RWPE2 (cell line): ENCODE results near the gene SULT2B1.
"Not testable (repeated sequence)": the region's sequence is repeated elsewhere in the genome, so short reads cannot be mapped to it uniquely, and the experiment has no call there.

Experiments used
- ATAC-seq: fragments of 200-7000 bp; cut with Tn5 transposase; 3 replicates; pipeline ENCODE4 v1.9.1; 2021; ENCODE audit warnings: low read depth
- DNase-seq: peaks from one replicate; pipeline ENCODE4 v3.0.0-alpha.2; 2020; ENCODE audit warnings: low spot score
- H3K27ac ChIP-seq: fragments of 450-650 bp; 2 replicates; pipeline ENCODE4 v1.5.1; 2017; ENCODE audit warnings: mild to moderate bottlenecking; ENCODE audit not compliant: poor library complexity, severe bottlenecking
- H3K27me3 ChIP-seq: fragments of 250-450 bp; sonication (Bioruptor Pico); 2 replicates; pipeline ENCODE4 v1.5.1; 2021; ENCODE audit warnings: mild to moderate bottlenecking, moderate library complexity; ENCODE audit not compliant: insufficient read depth, poor library complexity, severe bottlenecking
- H3K36me3 ChIP-seq: fragments of 250-450 bp; sonication (Bioruptor Pico); 2 replicates; pipeline ENCODE4 v1.5.1; 2020; ENCODE audit warnings: low read depth, mild to moderate bottlenecking, moderate library complexity
- H3K4me1 ChIP-seq: fragments of 250-450 bp; sonication (Bioruptor Pico); 2 replicates; pipeline ENCODE4 v1.5.1; 2021; ENCODE audit warnings: mild to moderate bottlenecking, moderate library complexity; ENCODE audit not compliant: insufficient read depth, poor library complexity, severe bottlenecking
- H3K4me3 ChIP-seq: fragments of 250-450 bp; sonication (Bioruptor Pico); 2 replicates; pipeline ENCODE4 v1.5.1; 2021; ENCODE audit warnings: mild to moderate bottlenecking, moderate library complexity; ENCODE audit not compliant: severe bottlenecking
- H3K9me3 ChIP-seq: fragments of 250-450 bp; sonication (Bioruptor Pico); 2 replicates; pipeline ENCODE4 v1.5.1; 2021; ENCODE audit warnings: mild to moderate bottlenecking, moderate library complexity; ENCODE audit not compliant: severe bottlenecking
- TF ChIP-seq, protein P1 (sequence below): fragments of 450-650 bp; IDR thresholded peaks from one replicate; pipeline ENCODE4 v1.5.1; 2017; ENCODE audit warnings: mild to moderate bottlenecking, moderate library complexity; ENCODE audit not compliant: poor library complexity, severe bottlenecking

Gene SULT2B1

DNA sequence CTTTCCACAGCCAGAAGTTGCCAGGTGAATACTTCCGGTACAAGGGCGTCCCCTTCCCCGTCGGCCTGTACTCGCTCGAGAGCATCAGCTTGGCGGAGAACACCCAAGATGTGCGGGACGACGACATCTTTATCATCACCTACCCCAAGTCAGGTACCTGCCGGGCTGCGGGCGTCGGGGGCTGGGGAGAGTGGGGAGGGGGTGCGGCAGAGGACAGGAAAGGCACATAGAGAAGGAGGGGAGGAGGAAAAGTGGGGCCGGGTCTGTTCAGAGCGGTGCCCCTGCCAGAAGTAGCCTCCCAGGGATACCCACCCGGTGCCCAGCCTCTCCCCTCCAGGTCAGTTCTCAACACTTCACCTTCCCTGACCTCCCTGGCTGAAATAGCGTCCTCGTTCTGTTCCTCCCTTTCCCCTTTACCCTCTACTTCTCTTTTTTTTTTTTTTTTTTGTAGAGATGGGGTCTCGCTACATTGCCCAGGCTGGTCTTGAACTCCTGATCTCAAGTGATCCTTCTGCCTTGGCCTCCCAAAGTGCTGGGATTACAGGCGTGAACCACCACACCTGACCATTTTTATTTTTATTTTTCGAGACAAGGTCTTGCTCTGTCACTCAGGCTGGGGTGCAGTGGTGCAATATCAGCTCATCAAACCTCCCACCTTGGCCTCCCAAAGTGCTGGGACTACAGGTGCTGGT lies 24.1 kb downstream of the SULT2B1 start:
- H3K36me3 ChIP-seq, result no peaks in the 10 kb centered on the region
- ATAC-seq, result no peak
- DNase-seq, result no peak
- no peaks in the 10 kb centered on the region for H3K9me3 ChIP-seq
- H3K4me3 ChIP-seq, result no peak overlapping the region
- TF ChIP-seq, protein P1, sequence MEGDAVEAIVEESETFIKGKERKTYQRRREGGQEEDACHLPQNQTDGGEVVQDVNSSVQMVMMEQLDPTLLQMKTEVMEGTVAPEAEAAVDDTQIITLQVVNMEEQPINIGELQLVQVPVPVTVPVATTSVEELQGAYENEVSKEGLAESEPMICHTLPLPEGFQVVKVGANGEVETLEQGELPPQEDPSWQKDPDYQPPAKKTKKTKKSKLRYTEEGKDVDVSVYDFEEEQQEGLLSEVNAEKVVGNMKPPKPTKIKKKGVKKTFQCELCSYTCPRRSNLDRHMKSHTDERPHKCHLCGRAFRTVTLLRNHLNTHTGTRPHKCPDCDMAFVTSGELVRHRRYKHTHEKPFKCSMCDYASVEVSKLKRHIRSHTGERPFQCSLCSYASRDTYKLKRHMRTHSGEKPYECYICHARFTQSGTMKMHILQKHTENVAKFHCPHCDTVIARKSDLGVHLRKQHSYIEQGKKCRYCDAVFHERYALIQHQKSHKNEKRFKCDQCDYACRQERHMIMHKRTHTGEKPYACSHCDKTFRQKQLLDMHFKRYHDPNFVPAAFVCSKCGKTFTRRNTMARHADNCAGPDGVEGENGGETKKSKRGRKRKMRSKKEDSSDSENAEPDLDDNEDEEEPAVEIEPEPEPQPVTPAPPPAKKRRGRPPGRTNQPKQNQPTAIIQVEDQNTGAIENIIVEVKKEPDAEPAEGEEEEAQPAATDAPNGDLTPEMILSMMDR, result no peak
- no peak overlapping the region for H3K27ac ChIP-seq
- no peaks in the 10 kb centered on the region for H3K27me3 ChIP-seq
- no peaks in the 10 kb centered on the region for H3K4me1 ChIP-seq

DNA sequence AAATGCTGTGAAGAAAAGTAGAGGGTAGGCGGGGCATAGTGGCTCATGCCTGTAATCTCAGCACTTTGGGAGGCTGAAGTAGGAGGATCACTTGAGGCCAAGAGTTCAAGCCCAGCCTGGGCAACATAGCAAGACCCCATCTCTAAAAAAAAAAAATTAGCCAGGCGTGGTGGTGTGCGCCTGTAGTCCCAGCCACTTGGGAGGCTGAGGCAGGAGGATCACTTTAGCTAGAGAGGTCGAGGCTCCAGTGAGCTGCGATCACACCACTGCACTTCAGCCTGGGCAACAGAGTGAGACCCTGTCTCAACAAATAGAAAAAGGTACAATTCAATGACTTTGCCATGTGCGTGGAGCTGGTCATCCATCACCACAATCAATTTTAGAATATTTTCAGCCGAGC lies 25.9 kb downstream of the SULT2B1 start:
- not testable (repeated sequence) for DNase-seq, H3K4me3 ChIP-seq, ATAC-seq, H3K4me1 ChIP-seq, H3K36me3 ChIP-seq, H3K9me3 ChIP-seq, H3K27me3 ChIP-seq, H3K27ac ChIP-seq

DNA sequence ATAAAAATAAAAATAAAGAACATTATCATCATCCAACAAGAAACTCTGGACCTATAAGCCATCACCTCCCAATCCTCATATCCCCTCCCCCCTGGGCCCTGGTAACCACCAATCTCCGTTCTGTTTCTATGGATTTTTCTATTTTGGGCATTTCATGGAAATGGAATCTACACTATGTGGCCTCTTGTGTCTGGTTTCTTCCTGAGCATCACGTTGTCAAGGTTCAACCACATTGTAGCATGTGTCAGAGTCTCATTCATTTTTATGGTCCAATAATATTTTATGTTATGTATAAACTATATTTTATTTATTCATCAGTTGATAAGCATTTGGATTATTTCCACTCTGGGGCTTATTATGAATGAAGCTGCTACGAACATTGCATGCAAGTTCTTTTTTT lies 26.9 kb downstream of the SULT2B1 start:
- TF ChIP-seq, protein P1, result no peak
- Histone ChIP-seq H3K4me1 (no peaks in the 10 kb centered on the region), H3K9me3 (no peaks in the 10 kb centered on the region), H3K4me3 (no peak overlapping the region), H3K27ac (no peak overlapping the region), H3K36me3 (no peaks in the 10 kb centered on the region), H3K27me3 (no peaks in the 10 kb centered on the region)
- DNase-seq, result no peak
- ATAC-seq, result no peak

DNA sequence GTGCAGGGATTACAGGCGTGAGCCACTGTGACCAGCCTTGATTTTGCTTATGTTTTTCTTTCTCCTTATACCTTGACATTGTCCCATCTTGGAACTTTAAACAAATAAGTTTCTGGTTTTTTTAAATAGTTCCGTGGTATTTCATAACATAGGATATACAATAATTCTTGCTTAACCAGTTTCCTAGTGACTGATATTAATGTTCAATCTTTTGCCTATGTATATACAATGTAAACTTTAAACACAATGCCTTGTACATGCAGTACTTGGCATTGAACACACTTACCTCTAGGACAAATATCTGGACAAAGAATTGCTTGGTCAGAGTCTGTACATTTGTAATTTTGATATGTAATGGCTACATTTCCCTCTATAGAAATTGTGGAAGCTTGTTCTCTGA lies 30.2 kb downstream of the SULT2B1 start:
- peaks cover 2% of the 10 kb centered on the region for H3K4me1 ChIP-seq

DNA sequence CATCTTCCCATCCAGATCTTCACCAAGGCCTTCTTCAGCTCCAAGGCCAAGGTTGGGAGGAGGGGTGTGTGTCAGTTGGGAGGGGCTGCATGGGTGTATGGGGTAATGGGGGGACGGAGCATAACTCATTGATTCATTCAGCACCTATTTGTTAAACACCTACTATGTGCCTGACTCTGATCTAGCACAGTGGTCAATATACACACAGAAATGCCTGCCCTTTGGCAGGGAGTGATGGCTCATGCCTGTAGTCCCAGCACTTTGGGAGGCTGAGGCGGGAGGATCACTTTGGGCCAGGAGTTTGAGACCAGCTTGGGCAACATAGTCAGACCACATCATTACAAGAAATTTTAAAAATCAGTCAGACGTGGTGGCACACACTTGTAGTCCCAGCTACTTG lies 35.4 kb downstream of the SULT2B1 start:
- ATAC-seq (no peak), DNase-seq (no peak)
- Histone ChIP-seq H3K36me3 (no peaks in the 10 kb centered on the region), H3K4me1 (peaks cover 9% of the 10 kb centered on the region), H3K9me3 (no peaks in the 10 kb centered on the region), H3K27ac (no peak overlapping the region), H3K27me3 (no peaks in the 10 kb centered on the region), H3K4me3 (no peak overlapping the region)
- TF ChIP-seq, protein P1, result no peak

More for the DNA sequence above, 30.2 kb downstream of the SULT2B1 start:
- Histone ChIP-seq H3K27me3 (no peaks in the 10 kb centered on the region), H3K9me3 (no peaks in the 10 kb centered on the region), H3K4me3 (no peak overlapping the region), H3K36me3 (no peaks in the 10 kb centered on the region), H3K27ac (no peak overlapping the region)
- DNase-seq (no peak), ATAC-seq (no peak)
- TF ChIP-seq, protein P1, result no peak
